Fibroblast of peridontal ligament (primary cell): ENCODE results near the gene ARHGEF38.
A peak's percentile ranks its signal among the peaks of the same experiment; 100 is the strongest.
"Not testable (repeated sequence)": the region's sequence is repeated elsewhere in the genome, so short reads cannot be mapped to it uniquely, and the experiment has no call there.

Experiments used
- DNase-seq: peaks from one replicate; pipeline ENCODE4 v3.0.0-alpha.2; 2010; ENCODE audit errors: extremely low read depth

The ARHGEF38 gene

GRCh38 chr4:105714071-105714521 lies 161.7 kb downstream of the ARHGEF38 start:
- DNase-seq = no peak

- DNase-seq = no peak
Measured at GRCh38 chr4:105714932-105715331, 162.5 kb downstream of the ARHGEF38 start.

GRCh38 chr4:105715692-105716278 lies 163.4 kb downstream of the ARHGEF38 start:
- peak; percentile 74 for DNase-seq

GRCh38 chr4:105719204-105719603 lies 166.8 kb downstream of the ARHGEF38 start:
- DNase-seq = no peak

DNA sequence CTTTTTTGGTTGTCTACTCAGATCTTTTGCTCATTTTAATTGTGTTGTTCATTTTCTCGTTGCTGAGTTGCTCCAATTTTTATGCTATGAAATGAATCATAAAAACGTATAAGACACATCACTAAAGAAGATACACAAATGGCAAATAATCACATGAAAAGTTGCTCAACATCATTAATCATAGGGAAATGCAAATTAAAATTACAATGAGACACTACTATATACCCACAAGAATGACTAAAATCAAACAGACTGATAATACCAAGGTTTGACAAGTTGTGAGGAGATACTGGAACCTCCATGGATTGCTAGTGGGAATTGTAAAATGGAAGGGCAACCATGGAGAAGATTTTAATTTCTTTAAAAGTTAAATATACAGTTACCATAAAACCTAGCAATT lies 173.2 kb downstream of the ARHGEF38 start:
- DNase-seq = no peak

- not testable (repeated sequence) for DNase-seq
Measured at GRCh38 chr4:105729895-105730294, 177.5 kb downstream of the ARHGEF38 start.
